Measurements from ENCODE around the gene FSTL5. TPM values are rescaled to one million over a fixed set of nuclear protein-coding genes. Genes with fewer than 3 reads are reported as not detected.
"Not testable (repeated sequence)": the region's sequence is repeated elsewhere in the genome, so short reads cannot be mapped to it uniquely, and the experiment has no call there.

The FSTL5 gene
- total RNA-seq, 2 donors from 2014 or later, result not detected

GRCh38 chr4:161813889-161814288, 349.9 kb downstream of the FSTL5 start:
- no peak overlapping the region for H3K4me3 Mint-ChIP-seq

GRCh38 chr4:161813389-161813788, 350.4 kb downstream of the FSTL5 start:
- Mint-ChIP-seq H3K27me3 (no peaks in the 10 kb centered on the region), H3K9me3 (peaks cover 5% of the 10 kb centered on the region), H3K36me3 (ENCODE audit: low read depth) (no peaks in the 10 kb centered on the region), H3K4me1 (no peaks in the 10 kb centered on the region), H3K4me3 (no peak overlapping the region), H3K27ac (no peak overlapping the region)
- ATAC-seq (replicated peaks), result no peak

More at GRCh38 chr4:161813889-161814288, 349.9 kb downstream of the FSTL5 start:
- no peak overlapping the region for H3K27ac Mint-ChIP-seq
- H3K4me1 Mint-ChIP-seq, result no peaks in the 10 kb centered on the region
- no peak for ATAC-seq (replicated peaks)
- no peaks in the 10 kb centered on the region for H3K36me3 Mint-ChIP-seq (ENCODE audit: low read depth)
- H3K27me3 Mint-ChIP-seq, result no peaks in the 10 kb centered on the region
- peaks cover 5% of the 10 kb centered on the region for H3K9me3 Mint-ChIP-seq

GRCh38 chr4:161803171-161803570, 360.6 kb downstream of the FSTL5 start:
- no peak overlapping the region for H3K4me3 Mint-ChIP-seq
- H3K9me3 Mint-ChIP-seq, result peaks cover 15% of the 10 kb centered on the region
- H3K27ac Mint-ChIP-seq, result no peak overlapping the region
- H3K4me1 Mint-ChIP-seq, result no peaks in the 10 kb centered on the region
- H3K36me3 Mint-ChIP-seq (ENCODE audit: low read depth), result no peaks in the 10 kb centered on the region
- no peaks in the 10 kb centered on the region for H3K27me3 Mint-ChIP-seq
- no peak for ATAC-seq (replicated peaks)

GRCh38 chr4:161799710-161800109, 364.1 kb downstream of the FSTL5 start:
- H3K9me3 Mint-ChIP-seq, result no peaks in the 10 kb centered on the region
- no peaks in the 10 kb centered on the region for H3K27me3 Mint-ChIP-seq
- no peak overlapping the region for H3K27ac Mint-ChIP-seq
- no peaks in the 10 kb centered on the region for H3K4me1 Mint-ChIP-seq
- no peak for ATAC-seq (replicated peaks)
- H3K4me3 Mint-ChIP-seq, result no peak overlapping the region
- H3K36me3 Mint-ChIP-seq (ENCODE audit: low read depth), result no peaks in the 10 kb centered on the region

- Mint-ChIP-seq H3K9me3 (no peaks in the 10 kb centered on the region), H3K4me3 (no peak overlapping the region), H3K27ac (no peak overlapping the region), H3K4me1 (no peaks in the 10 kb centered on the region), H3K27me3 (no peaks in the 10 kb centered on the region), H3K36me3 (ENCODE audit: low read depth) (no peaks in the 10 kb centered on the region)
- no peak for ATAC-seq (replicated peaks)
Measured at GRCh38 chr4:161792991-161793390, 370.8 kb downstream of the FSTL5 start.

GRCh38 chr4:161791796-161792556, 371.8 kb downstream of the FSTL5 start:
- H3K36me3 Mint-ChIP-seq (ENCODE audit: low read depth), result no peaks in the 10 kb centered on the region
- no peaks in the 10 kb centered on the region for H3K4me1 Mint-ChIP-seq
- ATAC-seq (replicated peaks), result no peak
- no peak overlapping the region for H3K27ac Mint-ChIP-seq
- no peaks in the 10 kb centered on the region for H3K27me3 Mint-ChIP-seq
- H3K9me3 Mint-ChIP-seq, result peaks cover 4% of the 10 kb centered on the region
- no peak overlapping the region for H3K4me3 Mint-ChIP-seq

GRCh38 chr4:161767116-161767515, 396.7 kb downstream of the FSTL5 start:
- Mint-ChIP-seq H3K4me3 (no peak overlapping the region), H3K27ac (no peak overlapping the region), H3K4me1 (no peaks in the 10 kb centered on the region), H3K27me3 (no peaks in the 10 kb centered on the region), H3K9me3 (peaks cover 15% of the 10 kb centered on the region), H3K36me3 (ENCODE audit: low read depth) (no peaks in the 10 kb centered on the region)
- ATAC-seq (replicated peaks), result no peak

GRCh38 chr4:161762796-161763195, 401.0 kb downstream of the FSTL5 start:
- H3K27ac Mint-ChIP-seq, result no peak overlapping the region
- H3K36me3 Mint-ChIP-seq (ENCODE audit: low read depth), result no peaks in the 10 kb centered on the region
- ATAC-seq (replicated peaks), result no peak
- no peaks in the 10 kb centered on the region for H3K4me1 Mint-ChIP-seq
- no peaks in the 10 kb centered on the region for H3K27me3 Mint-ChIP-seq
- peaks cover 15% of the 10 kb centered on the region for H3K9me3 Mint-ChIP-seq
- H3K4me3 Mint-ChIP-seq, result no peak overlapping the region

- no peak for ATAC-seq (replicated peaks)
Measured at GRCh38 chr4:161760008-161760407, 403.8 kb downstream of the FSTL5 start.

GRCh38 chr4:161758412-161758811, 405.4 kb downstream of the FSTL5 start:
- H3K4me3 Mint-ChIP-seq; H3K9me3 Mint-ChIP-seq; H3K27me3 Mint-ChIP-seq; ATAC-seq (replicated peaks); H3K4me1 Mint-ChIP-seq; H3K36me3 Mint-ChIP-seq (ENCODE audit: low read depth); H3K27ac Mint-ChIP-seq: not testable (repeated sequence)

More at GRCh38 chr4:161760008-161760407, 403.8 kb downstream of the FSTL5 start:
- no peaks in the 10 kb centered on the region for H3K27me3 Mint-ChIP-seq
- H3K4me3 Mint-ChIP-seq, result no peak overlapping the region
- no peak overlapping the region for H3K27ac Mint-ChIP-seq
- no peaks in the 10 kb centered on the region for H3K36me3 Mint-ChIP-seq (ENCODE audit: low read depth)
- H3K9me3 Mint-ChIP-seq, result peaks cover 8% of the 10 kb centered on the region
- no peaks in the 10 kb centered on the region for H3K4me1 Mint-ChIP-seq

GRCh38 chr4:161728929-161729328, 434.9 kb downstream of the FSTL5 start:
- peaks cover 14% of the 10 kb centered on the region for H3K9me3 Mint-ChIP-seq
- no peaks in the 10 kb centered on the region for H3K36me3 Mint-ChIP-seq (ENCODE audit: low read depth)
- no peak overlapping the region for H3K4me3 Mint-ChIP-seq
- ATAC-seq (replicated peaks), result no peak
- H3K4me1 Mint-ChIP-seq, result no peaks in the 10 kb centered on the region
- H3K27ac Mint-ChIP-seq, result no peak overlapping the region
- no peaks in the 10 kb centered on the region for H3K27me3 Mint-ChIP-seq

- no peak overlapping the region for H3K27ac Mint-ChIP-seq
- H3K4me1 Mint-ChIP-seq, result no peaks in the 10 kb centered on the region
- peaks cover 5% of the 10 kb centered on the region for H3K9me3 Mint-ChIP-seq
- no peaks in the 10 kb centered on the region for H3K36me3 Mint-ChIP-seq (ENCODE audit: low read depth)
- H3K4me3 Mint-ChIP-seq, result no peak overlapping the region
- H3K27me3 Mint-ChIP-seq, result no peaks in the 10 kb centered on the region
- no peak for ATAC-seq (replicated peaks)
Measured at GRCh38 chr4:161721947-161722346, 441.9 kb downstream of the FSTL5 start.

- Mint-ChIP-seq H3K36me3 (ENCODE audit: low read depth) (no peaks in the 10 kb centered on the region), H3K4me3 (no peak overlapping the region), H3K4me1 (no peaks in the 10 kb centered on the region), H3K9me3 (peaks cover 12% of the 10 kb centered on the region), H3K27ac (no peak overlapping the region), H3K27me3 (no peaks in the 10 kb centered on the region)
- no peak for ATAC-seq (replicated peaks)
Measured at GRCh38 chr4:161717084-161717483, 446.7 kb downstream of the FSTL5 start.

- Mint-ChIP-seq H3K27ac (no peak overlapping the region), H3K9me3 (peaks cover 12% of the 10 kb centered on the region), H3K27me3 (no peaks in the 10 kb centered on the region), H3K36me3 (ENCODE audit: low read depth) (no peaks in the 10 kb centered on the region), H3K4me3 (no peak overlapping the region), H3K4me1 (no peaks in the 10 kb centered on the region)
- no peak for ATAC-seq (replicated peaks)
Measured at GRCh38 chr4:161714931-161715330, 448.9 kb downstream of the FSTL5 start.

GRCh38 chr4:161714022-161714751, 449.6 kb downstream of the FSTL5 start:
- ATAC-seq (replicated peaks), result no peak
- peaks cover 11% of the 10 kb centered on the region for H3K9me3 Mint-ChIP-seq
- H3K4me3 Mint-ChIP-seq, result no peak overlapping the region
- no peak overlapping the region for H3K27ac Mint-ChIP-seq
- no peaks in the 10 kb centered on the region for H3K36me3 Mint-ChIP-seq (ENCODE audit: low read depth)
- H3K4me1 Mint-ChIP-seq, result no peaks in the 10 kb centered on the region
- no peaks in the 10 kb centered on the region for H3K27me3 Mint-ChIP-seq

Measured in activated T-helper 17 cell treated with anti-CD3 and anti-CD28 coated beads, Interleukin-2, amount 50 U/mL, for 72 hours (primary cell).